Measurements from ENCODE around the gene TMEM179.
"Not testable (repeated sequence)": the region's sequence is repeated elsewhere in the genome, so short reads cannot be mapped to it uniquely, and the experiment has no call there.

The TMEM179 gene

GRCh38 chr14:104585966-104586697 lies 18.4 kb downstream of the TMEM179 start:
- DNase-seq (ENCODE audit: low spot score), result no peak

DNA sequence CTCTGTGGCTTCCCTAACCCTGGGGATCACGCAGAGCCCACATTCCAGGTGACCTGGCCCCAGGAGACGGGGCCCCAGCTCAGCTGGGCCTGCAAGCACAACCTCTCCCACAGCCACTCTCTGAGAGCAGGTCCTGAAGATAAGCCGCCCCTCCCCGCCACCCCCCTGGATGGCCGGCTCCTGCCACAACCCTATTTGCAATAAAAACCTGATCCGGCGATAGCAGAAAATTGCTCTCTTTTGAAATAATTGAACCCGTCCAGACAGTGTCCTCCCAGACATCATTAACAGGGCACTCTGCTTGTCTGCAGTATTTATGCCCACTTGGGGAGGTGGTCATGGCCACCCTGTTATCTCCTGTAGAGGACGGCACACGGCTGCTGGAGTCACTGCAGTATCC lies 20.0 kb downstream of the TMEM179 start:
- no peak for DNase-seq (ENCODE audit: low spot score)

DNA sequence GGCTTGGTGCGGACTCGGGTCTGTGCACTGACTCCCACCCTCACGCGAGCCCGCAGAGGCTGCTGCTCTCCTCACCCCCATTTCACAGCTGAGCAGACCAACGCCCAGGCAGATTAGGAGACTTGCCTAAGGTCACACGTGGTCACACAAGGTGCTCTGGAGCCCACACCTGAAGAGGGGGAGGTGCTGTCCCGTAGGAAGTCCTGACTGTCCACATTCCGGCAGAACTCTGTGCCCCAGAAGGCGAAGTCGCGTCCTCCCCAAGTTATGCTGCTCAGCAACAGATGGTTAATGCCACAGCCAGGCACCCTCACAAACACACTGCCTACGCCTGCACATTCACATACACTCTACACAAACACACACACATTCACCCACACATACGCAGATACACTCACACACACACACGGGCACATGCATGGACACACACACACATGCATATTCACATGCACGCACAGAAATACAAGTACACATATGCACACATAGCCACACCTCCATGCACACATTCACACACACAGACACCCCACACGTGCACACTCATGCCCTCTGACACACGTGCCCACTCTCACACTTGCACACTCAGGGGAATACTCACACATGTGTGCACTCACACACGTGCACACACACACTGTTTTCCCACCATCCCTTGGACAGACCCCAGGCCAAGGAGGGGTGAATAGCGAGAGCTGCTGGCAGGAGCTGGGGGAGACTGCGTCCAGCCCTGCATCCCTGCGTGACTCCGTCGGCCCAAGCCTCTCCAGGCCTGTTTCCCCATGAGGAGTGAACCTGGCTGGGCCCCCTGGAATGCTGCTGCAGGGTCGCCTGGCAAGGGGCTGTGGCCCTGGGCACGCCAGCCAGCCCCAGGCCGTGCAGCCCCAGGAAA lies 20.9 kb downstream of the TMEM179 start:
- no peak for DNase-seq (ENCODE audit: low spot score)

GRCh38 chr14:104582662-104583061 lies 21.9 kb downstream of the TMEM179 start:
- DNase-seq (ENCODE audit: low spot score), result no peak

DNA sequence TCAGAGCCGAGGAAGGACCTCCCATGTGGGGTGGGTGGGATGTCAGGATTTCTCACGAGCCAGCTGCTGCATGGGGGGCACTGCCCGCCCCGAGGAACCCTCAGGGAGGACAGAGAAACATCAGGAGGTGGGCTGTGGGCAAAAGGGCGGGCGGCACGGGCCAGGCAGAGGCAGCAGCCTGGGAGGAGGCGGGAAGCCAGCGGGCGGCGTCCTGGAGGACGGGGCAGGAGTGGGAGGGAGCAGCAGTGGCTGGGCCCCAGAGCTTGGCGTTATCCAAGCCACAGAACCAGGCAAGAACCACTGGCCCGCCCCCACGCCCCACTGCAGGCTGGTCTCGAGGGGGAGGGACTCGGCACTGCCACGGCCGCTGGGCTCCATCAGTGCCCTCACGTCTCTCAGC lies 22.6 kb downstream of the TMEM179 start:
- no peak for DNase-seq (ENCODE audit: low spot score)

DNA sequence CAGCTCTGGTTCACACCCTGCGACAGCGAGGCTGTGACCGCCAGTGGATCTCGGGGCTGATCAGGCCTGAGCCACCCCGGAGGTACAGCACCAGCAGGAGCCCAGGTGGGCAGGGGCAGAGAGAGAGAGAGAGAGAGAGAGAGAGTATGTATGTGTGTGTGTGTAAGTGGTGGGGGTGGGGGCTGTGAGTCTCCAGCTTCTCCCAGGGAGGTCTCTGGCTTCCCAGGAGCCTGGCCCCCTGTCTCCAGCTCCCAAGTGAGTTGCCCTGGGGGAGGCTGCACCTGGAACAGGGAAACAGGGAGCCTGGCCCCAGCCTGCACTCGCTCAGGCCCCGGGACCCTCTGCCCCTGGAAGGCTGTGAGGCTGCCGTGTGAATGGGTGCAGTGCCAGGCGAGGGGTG lies 23.1 kb downstream of the TMEM179 start:
- DNase-seq (ENCODE audit: low spot score), result no peak

DNA sequence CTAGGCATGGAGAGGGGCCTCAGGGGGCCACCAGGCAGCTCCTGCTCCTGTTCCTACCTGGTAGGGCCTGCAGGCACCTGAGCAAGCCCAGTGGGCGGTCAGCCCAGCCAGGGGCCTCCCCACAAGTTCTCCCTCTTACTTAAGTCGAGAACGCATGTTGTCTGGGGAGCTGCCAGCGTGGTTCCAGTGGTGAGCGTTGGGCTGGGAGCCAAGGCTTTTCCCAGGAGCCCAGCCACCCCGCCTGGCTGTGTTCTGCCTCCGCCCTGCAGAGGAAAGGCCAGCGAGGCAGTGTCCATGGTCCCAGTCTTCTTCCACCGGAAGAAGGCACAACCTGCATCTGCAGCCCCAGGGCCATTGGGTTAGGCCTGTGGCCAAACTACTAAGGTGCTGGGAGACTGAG lies 23.6 kb downstream of the TMEM179 start:
- no peak for DNase-seq (ENCODE audit: low spot score)

DNA sequence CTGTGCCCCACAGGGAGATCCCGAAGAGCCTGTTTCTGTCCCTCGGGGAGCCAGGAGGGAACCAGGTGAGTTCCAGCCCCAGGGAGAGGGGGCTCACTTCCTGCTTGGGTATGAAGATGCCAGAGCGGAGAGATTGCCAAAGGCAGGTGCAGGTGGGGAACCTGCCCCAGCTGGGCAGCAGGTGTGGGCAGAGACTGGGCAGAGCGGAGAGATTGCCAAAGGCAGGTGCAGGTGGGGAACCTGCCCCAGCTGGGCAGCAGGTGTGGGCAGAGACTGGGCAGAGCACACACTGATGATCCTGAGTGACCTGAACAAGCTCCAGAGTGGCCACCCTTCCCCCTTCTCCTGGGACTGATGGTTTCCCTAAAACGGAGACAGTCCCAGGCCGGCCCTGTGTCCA lies 24.6 kb downstream of the TMEM179 start:
- not testable (repeated sequence) for DNase-seq (ENCODE audit: low spot score)

GRCh38 chr14:104579507-104579906 lies 25.1 kb downstream of the TMEM179 start, which contains the start of gene C14orf180:
C14orf180 (plus strand) TSS chr14:104579764; CDS start chr14:104586431, 6,667 bp downstream.
- no peak for DNase-seq (ENCODE audit: low spot score)

- DNase-seq (ENCODE audit: low spot score), result no peak
Measured at GRCh38 chr14:104578321-104578720, 26.3 kb downstream of the TMEM179 start.

GRCh38 chr14:104577847-104578301 lies 26.7 kb downstream of the TMEM179 start:
- DNase-seq (ENCODE audit: low spot score), result no peak

DNA sequence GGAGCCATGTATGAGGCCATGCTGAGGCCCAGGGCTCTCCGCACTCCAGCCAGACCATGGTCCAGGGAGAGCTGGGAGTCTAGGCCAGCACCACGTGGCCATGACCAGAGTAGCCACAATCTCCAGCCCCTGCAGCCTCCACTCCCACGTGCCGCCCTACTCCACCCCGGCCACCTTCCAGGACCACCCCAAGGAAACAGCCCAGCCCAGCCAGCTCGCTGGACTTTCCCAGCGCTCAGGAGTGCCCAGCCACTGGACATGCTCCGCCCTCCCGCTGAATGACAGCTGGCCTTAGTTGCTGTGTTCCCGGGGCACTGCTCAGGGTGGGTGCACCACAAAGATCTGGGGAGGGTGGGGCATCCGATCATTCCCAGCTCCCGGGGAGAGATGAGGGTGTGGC lies 27.1 kb downstream of the TMEM179 start:
- no peak for DNase-seq (ENCODE audit: low spot score)

- DNase-seq (ENCODE audit: low spot score), result no peak
Measured at GRCh38 chr14:104576970-104577332, 27.6 kb downstream of the TMEM179 start.

GRCh38 chr14:104576232-104576969 lies 28.2 kb downstream of the TMEM179 start:
- no peak for DNase-seq (ENCODE audit: low spot score)

- DNase-seq (ENCODE audit: low spot score), result no peak
Measured at GRCh38 chr14:104574978-104575583, 29.5 kb downstream of the TMEM179 start.

DNA sequence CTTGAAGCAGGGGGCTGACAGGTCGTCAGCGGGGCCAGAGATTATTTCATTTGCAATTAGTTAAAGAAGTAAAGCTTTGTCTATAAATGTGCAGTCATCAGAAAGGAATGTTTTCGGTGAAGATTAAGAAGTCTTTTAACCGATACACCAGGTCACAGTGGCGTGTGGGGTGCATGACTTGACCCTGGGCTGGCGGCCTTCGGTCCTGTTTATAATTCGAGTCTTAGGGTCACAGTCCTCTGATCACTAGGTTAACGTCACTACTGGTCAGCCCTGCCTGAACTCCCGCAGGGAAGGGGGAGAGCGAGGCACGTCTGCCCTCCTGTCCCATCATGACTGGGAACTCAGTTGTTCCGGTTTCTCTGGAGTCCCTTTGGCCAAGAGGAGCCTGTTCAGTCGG lies 30.0 kb downstream of the TMEM179 start:
- no peak for DNase-seq (ENCODE audit: low spot score)

DNA sequence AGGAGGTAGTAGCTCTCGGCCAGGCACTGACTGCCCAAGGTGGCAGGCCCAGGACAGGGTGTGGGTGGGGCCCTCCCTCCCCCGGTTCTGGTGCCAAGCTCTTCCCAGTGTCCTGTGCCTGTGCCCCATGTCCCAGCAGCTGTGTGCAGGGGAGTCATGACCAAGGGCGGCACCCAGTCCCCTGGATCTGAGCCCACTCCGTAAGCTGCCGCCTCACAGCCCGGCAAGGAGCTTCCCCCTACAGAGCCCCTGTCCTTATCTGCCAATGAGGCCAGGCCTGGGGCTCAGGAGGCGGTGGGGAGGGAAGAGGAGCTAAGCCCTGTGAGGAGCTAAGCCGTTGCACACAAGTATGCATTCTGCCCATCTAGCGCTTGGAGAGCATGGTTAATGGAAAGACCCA lies 30.6 kb downstream of the TMEM179 start:
- no peak for DNase-seq (ENCODE audit: low spot score)

DNA sequence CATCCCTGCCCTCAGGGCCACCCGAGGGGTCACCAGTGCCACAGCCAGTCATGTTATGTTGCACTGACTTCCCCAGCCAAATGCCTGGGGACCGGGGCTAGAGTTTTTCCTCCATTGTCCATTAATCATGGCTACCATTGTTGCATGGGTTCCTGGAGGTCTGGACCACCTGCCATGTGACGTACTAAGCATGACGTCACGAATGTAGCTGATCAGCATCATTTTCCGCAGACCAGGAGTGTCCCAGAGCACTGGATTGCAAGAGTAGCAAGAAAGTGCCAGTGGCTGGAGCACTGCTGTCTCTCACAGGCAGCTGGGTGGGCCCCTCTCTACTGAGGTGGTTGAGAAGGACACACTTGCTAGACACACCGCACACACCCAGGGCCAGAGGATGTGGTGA lies 31.9 kb downstream of the TMEM179 start:
- no peak for DNase-seq (ENCODE audit: low spot score)

GRCh38 chr14:104572024-104572626 lies 32.4 kb downstream of the TMEM179 start:
- DNase-seq (ENCODE audit: low spot score), result no peak

DNA sequence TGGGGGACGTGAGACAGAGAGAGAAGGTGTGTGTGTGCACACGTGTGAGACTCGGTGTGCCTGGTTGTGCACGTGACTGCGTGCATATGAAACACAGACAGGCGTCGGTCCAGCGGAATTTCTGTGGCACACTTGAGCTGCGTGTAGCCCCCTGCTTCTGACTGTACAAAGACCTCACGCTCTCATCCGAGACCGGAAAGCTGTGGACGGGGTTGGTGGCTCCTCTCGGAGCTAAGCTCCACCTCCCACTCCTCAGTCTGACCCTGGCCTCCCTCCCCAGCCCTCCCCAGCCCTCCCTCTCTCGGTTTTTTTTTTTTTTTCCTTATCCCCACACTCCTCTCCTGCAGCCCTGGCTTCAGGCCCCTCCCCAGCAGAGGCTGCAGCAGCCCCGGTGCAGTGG lies 33.3 kb downstream of the TMEM179 start:
- DNase-seq (ENCODE audit: low spot score), result no peak

DNA sequence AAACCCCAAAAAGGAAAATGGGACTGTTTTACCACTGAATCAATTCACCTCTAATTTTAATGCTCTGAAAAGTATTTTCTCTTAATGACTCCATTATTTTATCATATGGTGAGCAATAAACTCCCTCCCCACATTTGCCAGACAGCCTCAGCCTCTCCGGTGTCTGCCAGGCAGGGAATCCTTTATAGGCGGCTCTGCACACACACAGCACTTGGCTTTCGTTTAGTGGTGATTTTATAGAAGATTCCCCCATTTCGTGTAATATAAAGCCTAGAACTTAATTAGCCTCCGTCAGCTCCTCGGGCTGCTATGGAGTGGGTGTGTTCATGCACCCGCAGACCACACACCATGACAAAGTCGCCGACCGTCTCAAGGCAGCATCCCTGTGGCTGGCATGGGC lies 35.1 kb downstream of the TMEM179 start:
- DNase-seq (ENCODE audit: low spot score), result no peak

GRCh38 chr14:104568620-104569019 lies 36.0 kb downstream of the TMEM179 start:
- DNase-seq (ENCODE audit: low spot score), result no peak
